Measurements from ENCODE around the gene KLHL1. TPM values are rescaled to one million over a fixed set of nuclear protein-coding genes. Genes with fewer than 3 reads are reported as not detected.

Gene KLHL1
- total RNA-seq, 1 experiment from 2014 or later: not detected

DNA sequence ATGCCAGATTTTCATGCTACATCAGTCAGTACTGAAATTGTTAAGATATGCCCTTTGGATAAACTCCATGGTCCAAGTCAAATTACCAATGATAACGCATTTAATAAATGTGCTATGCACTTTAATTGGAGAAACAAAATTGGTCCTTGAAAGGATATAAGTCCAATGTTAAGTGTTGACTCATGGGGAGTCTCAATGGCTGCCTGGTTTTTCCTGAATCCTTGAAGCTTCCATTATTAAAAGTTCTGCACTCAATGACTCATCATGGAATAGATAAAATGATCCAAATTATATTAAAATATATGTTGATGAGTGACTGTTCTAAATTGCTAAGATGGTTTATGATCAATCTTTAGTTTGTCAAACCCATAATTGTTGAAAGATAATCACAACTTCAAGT is 346.7 kb downstream of the KLHL1 start:
- BruUV-seq (replicated peaks): no TSS peak
- H3K9me3 Mint-ChIP-seq (ENCODE audit: low read depth, unreplicated experiment): no peaks in the 10 kb centered on the region
- intact Hi-C loops (cut with micrococcal nuclease; ENCODE audit: unreplicated experiment): no loop called here
- no peaks in the 10 kb centered on the region for H3K4me1 Mint-ChIP-seq (ENCODE audit: low read depth, unreplicated experiment)
- TF ChIP-seq, protein P1, sequence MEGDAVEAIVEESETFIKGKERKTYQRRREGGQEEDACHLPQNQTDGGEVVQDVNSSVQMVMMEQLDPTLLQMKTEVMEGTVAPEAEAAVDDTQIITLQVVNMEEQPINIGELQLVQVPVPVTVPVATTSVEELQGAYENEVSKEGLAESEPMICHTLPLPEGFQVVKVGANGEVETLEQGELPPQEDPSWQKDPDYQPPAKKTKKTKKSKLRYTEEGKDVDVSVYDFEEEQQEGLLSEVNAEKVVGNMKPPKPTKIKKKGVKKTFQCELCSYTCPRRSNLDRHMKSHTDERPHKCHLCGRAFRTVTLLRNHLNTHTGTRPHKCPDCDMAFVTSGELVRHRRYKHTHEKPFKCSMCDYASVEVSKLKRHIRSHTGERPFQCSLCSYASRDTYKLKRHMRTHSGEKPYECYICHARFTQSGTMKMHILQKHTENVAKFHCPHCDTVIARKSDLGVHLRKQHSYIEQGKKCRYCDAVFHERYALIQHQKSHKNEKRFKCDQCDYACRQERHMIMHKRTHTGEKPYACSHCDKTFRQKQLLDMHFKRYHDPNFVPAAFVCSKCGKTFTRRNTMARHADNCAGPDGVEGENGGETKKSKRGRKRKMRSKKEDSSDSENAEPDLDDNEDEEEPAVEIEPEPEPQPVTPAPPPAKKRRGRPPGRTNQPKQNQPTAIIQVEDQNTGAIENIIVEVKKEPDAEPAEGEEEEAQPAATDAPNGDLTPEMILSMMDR (IDR thresholded peaks at IDR 0.05; ENCODE audit: unreplicated experiment): no peak
- H3K36me3 Mint-ChIP-seq (ENCODE audit: insufficient read depth, unreplicated experiment): no peaks in the 10 kb centered on the region
- DNase-seq: no peak
- H3K27me3 Mint-ChIP-seq (ENCODE audit: unreplicated experiment): no peaks in the 10 kb centered on the region
- H3K27ac Mint-ChIP-seq (ENCODE audit: unreplicated experiment): no peak overlapping the region
- no peak overlapping the region for H3K4me3 Mint-ChIP-seq (ENCODE audit: low read depth, unreplicated experiment)
- CTCF ChIA-PET: no interaction called here

DNA sequence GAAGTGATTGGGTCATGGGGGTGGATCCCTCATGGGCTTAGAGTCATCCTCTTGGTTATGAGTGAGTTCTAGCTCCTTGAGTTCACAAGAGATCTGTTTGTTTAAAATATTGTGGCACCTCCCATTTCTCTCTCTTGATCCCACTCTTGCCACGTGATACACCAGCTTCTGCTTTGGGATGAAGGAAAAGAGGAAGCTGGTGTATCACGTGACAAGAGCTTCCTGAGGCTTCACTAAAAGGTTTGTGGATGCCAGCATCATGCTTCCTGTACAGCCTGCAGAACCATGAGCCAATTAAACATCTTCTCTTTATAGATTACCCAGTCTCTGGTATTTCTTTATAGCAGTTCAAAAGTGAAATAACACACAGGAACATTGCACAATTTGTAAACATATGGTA is 353.2 kb downstream of the KLHL1 start:
- intact Hi-C loops (cut with micrococcal nuclease; ENCODE audit: unreplicated experiment): no loop called here
- no TSS peak for BruUV-seq (replicated peaks)
- TF ChIP-seq, protein P1 (IDR thresholded peaks at IDR 0.05; ENCODE audit: unreplicated experiment): no peak
- Mint-ChIP-seq H3K4me3 (ENCODE audit: low read depth, unreplicated experiment) (no peak overlapping the region), H3K27ac (ENCODE audit: unreplicated experiment) (no peak overlapping the region), H3K27me3 (ENCODE audit: unreplicated experiment) (no peaks in the 10 kb centered on the region), H3K9me3 (ENCODE audit: low read depth, unreplicated experiment) (no peaks in the 10 kb centered on the region), H3K36me3 (ENCODE audit: insufficient read depth, unreplicated experiment) (no peaks in the 10 kb centered on the region), H3K4me1 (ENCODE audit: low read depth, unreplicated experiment) (no peaks in the 10 kb centered on the region)
- DNase-seq: no peak
- CTCF ChIA-PET: no interaction called here

DNA sequence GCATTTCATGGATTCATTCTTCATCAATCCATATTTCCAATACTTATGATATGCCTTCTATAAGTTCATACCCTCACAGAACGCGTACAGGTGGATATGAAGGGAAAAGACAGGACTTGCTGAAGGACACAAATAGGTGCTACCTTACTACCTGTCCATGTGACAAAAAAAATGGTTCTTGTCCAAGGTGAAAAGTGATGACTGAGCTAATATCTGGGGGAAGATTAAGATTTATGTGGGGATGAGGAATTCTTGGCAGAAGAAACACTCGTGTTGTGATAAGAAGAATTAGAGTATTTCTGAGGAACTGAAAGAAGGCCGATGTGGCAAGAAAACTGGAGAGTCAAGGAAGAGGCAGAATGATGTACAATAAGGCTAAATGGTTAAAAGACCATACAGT is 357.0 kb downstream of the KLHL1 start:
- no peaks in the 10 kb centered on the region for H3K36me3 Mint-ChIP-seq (ENCODE audit: insufficient read depth, unreplicated experiment)
- H3K4me3 Mint-ChIP-seq (ENCODE audit: low read depth, unreplicated experiment): no peak overlapping the region
- no TSS peak for BruUV-seq (replicated peaks)
- no peak for DNase-seq
- intact Hi-C loops (cut with micrococcal nuclease; ENCODE audit: unreplicated experiment): no loop called here
- CTCF ChIA-PET: no interaction called here
- H3K27ac Mint-ChIP-seq (ENCODE audit: unreplicated experiment): no peak overlapping the region
- TF ChIP-seq, protein P1 (IDR thresholded peaks at IDR 0.05; ENCODE audit: unreplicated experiment): no peak
- H3K4me1 Mint-ChIP-seq (ENCODE audit: low read depth, unreplicated experiment): no peaks in the 10 kb centered on the region
- no peaks in the 10 kb centered on the region for H3K27me3 Mint-ChIP-seq (ENCODE audit: unreplicated experiment)
- H3K9me3 Mint-ChIP-seq (ENCODE audit: low read depth, unreplicated experiment): no peaks in the 10 kb centered on the region

DNA sequence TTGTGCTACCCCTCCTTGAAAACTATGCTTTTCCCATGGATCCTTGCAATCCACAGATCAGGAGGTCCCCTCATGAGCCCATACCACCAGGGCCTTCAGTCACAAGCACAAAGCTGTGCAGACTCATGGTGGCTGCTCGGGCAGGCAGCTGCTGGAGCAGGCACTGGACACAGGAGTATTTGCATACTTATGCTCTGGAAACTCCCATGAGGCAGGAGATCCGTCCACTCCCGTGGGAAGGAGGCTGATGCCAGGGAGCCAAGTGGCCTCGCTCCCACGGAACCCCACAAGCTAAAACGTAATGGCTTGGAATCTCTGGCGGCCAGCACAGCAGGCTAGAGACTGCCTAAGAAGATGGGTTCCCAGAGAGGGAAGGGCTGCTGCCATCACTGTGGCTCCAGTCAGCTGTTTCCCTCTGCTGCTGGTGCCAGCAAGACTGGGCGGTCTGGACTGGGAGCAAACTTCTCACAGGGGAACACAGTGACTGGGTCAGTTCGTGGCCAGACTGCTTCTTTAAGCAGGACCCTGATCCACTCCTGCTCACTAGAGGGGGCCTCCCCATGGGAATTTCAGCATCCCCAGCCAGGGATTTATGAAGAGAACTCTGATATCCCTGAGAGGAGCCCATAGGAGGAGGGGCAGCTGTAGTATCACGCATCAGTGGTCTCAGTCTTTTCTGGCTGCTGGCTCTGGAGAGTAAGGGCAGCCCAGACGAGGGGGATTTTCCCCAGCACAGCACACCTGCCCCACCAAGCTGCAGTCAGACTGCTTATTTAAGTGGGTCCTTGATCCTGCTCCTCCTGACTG is 370.9 kb downstream of the KLHL1 start:
- Mint-ChIP-seq H3K4me1 (ENCODE audit: low read depth, unreplicated experiment) (no peaks in the 10 kb centered on the region), H3K36me3 (ENCODE audit: insufficient read depth, unreplicated experiment) (no peaks in the 10 kb centered on the region), H3K27ac (ENCODE audit: unreplicated experiment) (no peak overlapping the region), H3K9me3 (ENCODE audit: low read depth, unreplicated experiment) (no peaks in the 10 kb centered on the region), H3K4me3 (ENCODE audit: low read depth, unreplicated experiment) (no peak overlapping the region), H3K27me3 (ENCODE audit: unreplicated experiment) (no peaks in the 10 kb centered on the region)
- no TSS peak for BruUV-seq (replicated peaks)
- intact Hi-C loops (cut with micrococcal nuclease; ENCODE audit: unreplicated experiment): no loop called here
- TF ChIP-seq, protein P1 (IDR thresholded peaks at IDR 0.05; ENCODE audit: unreplicated experiment): no peak
- DNase-seq: no peak
- CTCF ChIA-PET: no interaction called here
